HG02610 (cell line): ENCODE results near the gene B4GALT4.

Experiments
- ATAC-seq: cut with Tn5 transposase; IDR thresholded peaks from one replicate; pipeline ENCODE4 v1.9.1; 2021; ENCODE audit warnings: mild to moderate bottlenecking, moderate library complexity; ENCODE audit not compliant: unreplicated experiment

B4GALT4 gene

DNA sequence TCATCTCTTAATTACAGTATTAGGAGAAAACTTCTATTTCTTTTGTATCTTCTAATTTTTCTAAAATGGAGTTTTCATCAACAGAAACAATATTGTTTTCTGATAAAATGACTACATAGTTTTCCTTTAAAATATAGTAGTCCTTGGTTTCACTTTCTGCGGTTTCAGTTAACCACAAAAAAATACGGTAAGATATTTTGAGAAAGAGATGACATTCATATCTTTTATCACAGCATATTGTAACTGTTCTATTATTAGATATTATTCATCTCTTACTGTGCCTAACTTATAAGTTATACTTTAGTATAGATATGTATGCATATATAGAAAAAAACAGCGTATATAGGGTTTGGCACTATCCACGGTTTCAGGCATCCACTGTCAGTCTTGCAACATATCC, 2.3 kb downstream of the B4GALT4 start:
- ATAC-seq, result no peak

DNA sequence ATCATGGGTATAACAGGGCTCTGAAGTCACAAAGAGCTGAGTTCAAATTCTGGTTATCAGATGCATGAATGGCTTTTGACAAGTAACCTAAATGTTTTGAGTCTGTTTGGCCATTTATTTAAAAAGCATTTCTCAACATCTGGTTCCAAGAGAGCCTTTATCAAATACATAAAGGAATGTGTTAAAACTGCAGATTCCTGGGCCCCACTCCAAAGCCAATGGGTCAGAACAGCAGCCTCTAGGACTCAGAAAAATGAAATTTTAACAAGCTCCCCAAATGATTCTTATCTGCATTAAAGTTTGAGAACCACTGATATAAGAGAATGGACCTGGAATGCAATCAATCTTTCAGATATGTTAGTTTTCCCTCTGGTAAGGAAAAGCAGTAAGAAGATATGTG, 3.4 kb downstream of the B4GALT4 start:
- no peak for ATAC-seq

DNA sequence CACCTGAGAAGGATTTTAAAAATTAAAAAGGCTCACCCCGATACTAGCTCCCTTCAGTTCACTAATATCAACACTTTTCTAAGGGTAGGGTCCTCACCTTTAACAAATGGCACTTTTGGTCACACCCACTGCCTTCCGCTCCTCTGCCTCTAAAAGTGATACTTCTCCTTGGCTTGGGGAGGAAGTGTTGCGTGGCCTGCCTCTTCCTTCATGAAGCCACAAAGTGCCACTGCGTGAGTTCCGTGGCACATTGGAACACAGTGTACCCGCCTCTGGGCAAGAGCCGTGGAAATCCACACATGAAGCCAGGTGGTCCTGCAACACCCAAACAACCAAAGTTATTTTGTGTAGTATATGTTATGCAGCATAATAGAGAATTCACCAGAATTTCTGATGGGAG, 3.9 kb downstream of the B4GALT4 start:
- ATAC-seq, result no peak

DNA sequence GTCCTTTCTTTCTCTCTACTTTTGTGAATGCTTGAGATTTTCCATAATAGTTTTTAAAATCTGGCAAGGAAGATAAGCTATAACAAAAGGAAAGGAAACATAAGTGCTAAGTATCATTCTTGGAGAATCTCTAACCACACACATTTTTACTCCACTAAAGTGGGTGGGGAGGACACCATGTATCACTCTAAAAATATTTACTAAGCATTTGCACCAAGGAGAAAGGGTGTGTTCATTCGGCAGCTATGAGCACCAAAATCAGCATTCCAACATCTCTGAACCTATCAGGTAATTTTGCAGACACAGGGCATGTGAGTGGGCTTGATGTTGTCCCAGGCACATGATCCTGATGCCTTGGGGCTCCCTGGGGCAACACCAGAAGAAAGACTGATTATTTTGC, 5.5 kb downstream of the B4GALT4 start:
- ATAC-seq, result no peak

DNA sequence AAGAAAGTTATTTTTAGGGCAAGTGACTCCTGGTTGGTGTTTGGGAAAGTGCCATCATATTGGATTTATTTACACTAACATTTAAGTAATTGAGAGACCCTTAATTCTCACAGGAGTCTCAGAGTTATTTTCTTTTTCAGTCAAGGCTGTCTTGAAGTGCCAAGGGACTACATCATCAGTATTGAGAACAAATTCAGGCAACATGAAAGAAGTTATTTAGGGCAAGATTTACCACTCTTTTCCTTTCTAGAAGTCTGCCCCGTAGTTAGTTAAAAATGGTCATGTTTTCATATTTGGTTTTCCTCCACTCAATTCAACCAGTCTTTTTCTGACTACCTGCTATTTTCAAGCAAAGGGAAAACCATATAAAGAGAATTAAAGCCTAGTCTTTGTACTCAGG, 6.1 kb downstream of the B4GALT4 start:
- ATAC-seq, result no peak

DNA sequence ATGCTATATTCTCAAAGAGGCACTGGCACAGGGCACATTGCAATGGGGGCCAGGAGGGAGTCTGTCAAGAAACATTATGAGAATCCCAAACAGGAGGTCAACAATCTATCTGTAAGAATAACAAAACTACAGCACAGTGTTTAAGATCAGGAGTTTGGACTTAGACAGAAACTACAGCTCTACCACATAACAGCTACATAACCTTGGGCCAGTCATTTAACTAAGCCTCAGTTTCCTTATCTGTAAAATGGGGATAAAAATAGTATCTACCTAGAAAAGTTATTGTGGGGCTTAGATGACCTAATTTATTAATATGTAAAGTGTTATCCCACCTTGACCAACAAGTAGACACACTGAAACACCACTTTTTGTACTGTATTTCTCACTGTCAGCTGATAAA, 9.9 kb downstream of the B4GALT4 start:
- no peak for ATAC-seq

DNA sequence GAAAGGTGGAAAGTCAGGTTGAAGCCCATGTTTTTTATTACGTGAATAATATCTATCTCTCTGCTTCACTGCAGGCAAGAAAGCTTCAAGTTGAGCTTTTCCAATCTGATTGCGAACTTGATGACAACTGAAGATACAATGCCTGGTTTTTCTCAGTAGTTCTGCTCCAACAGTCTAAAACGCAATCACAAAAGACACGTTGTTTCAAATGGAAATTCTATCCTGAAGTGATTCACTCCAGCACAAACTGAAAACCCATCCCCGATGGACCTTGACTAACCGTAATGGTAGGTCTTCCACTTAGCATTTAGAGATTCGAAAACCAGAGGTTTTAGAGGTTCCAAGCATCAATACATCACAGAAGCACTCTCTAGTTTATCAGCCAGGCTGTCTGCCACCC, 10.6 kb downstream of the B4GALT4 start:
- ATAC-seq, result no peak

DNA sequence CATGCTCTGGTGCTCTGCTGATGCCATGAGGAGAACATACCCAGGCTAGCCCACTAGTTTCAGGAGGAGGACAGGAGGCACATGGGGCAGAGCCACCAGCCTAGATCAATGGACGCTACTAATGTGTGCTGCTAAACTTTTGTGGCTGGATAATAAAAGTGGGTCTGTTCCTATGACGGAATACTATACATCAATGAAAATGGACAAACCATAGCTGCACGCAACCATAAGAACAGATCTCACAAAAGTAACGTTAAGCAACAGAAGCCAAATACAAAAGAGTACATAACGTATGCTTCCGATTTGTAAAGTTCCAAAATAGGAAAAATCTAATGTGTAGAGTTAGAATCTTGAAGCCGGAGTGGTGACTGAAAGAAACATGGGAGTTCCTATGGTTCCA, 11.5 kb downstream of the B4GALT4 start:
- no peak for ATAC-seq

DNA sequence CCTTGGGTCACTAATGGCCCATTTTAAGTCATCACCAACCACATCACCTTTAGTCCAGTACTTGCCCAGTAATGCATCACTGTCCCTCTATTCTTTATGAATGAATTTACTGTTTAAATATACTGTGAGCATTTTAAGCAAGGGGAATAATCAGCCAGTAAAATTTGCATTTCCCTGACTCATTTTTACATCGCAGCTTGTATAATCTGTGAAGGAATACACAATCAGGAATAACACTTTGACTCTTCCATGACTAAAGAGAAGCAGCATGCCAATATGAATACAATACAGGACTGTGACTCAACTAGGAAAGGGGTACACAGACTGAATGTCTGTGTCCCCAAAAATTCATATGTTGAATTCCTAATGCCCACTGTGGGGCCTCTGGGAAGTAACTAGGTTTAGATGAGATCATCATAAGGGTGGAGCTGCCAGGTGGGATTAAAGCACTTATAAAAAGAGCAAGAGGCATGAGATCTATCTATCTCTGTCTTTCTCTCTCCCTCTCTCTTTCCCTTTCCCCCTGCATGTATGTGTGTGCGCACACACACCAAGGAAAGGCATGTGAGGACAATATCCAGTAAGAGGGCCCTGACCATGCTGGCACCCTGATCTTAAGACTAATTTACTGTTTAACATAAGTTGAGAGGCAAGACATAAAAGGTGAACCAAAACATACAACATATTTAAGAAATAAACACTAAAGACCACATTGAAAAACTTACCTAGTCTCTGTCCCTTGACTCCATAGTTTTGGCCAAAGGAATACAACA, 12.1 kb downstream of the B4GALT4 start:
- no peak for ATAC-seq

DNA sequence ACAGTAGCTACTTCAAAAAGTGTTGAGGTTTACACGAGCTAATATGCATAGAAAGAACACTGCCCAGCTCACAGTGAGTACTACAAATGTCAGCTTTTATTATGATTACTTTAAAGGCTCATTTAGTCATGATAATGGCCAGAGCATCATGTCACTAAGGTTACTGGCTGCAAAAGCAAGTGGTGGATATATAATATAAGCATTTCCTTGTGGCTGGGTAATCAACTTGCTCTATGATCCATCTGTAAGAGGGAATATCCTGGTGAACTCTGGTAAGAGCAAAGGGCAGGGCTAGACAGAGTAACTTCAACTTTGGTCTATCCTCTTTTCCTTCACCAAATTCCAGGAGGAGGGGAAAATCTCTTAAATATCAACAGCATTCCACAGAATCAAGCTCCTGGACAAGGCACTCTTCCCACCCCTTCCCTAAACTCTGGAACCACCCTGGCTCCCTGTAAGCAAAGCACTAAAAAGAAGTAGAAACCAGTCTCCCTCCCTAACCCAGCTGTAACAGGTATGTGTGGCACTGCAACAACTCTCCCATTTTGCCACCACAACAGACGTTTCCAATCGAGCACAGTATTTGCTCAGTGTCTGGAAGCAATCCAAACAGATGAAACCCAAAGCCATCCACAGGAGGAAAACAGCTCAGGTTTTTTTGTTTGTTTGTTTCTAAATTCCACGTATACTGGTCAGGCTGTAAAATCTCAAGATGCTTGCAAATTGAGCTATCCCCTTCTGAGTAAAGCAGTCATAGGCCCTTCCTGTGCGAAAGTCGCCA, 13.4 kb downstream of the B4GALT4 start:
- no peak for ATAC-seq

DNA sequence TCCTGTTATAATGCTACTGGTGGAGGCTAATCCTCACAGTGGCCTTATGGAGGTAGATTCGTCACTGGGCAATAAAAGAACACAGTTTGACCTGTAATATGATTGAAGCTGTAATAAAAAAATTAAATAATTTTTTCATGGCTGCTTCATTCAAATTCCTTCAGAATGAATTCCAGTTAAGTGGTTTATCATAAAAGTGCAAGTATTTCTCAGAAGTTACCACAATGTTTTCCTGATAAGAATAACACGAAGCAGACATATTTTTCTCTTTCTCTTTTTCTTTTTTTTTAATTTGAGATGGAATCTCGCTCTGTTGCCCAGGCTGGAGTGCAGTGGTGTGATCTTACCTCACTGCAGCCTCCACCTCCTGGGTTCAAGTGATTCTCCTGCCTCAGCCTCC, 15.6 kb downstream of the B4GALT4 start:
- no peak for ATAC-seq

DNA sequence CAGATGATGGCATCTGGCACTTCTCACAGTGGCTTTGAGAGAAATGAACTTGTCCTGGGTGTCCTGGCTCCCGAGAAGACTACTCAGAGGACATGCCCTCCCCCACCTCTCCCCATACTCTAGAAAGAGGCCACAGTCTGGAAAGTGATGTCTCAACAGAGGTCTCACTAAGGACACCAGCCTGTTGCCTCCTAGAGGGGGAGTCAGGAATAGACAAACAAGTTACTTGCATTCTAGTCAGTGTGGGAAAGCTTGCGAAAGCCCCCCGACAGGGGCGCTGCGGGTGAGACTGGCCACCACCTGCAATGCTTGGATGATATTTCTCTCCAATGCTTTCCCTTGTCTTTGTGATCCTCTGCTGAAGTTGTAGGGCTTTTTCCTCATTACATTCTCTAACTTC, 17.2 kb downstream of the B4GALT4 start:
- no peak for ATAC-seq

DNA sequence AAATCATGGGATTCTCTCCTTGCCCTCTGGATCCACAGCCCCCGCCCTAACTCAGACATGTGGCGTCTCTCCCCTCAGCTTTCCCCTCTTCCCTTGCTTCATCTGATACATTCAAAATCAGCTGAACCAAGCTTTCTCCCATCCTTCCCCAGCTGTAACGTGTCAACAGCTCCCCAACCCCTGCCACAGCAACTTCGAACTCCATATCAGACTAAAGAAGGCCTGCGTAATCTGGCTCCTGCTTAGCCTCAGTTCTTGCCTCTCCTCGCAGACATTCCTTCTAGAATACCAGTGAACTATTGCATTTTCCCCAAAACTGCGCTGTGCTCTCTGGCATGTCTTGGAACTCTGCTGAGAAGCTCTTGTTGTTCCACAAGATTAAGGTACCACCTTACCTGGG, 18.3 kb downstream of the B4GALT4 start:
- no peak for ATAC-seq

DNA sequence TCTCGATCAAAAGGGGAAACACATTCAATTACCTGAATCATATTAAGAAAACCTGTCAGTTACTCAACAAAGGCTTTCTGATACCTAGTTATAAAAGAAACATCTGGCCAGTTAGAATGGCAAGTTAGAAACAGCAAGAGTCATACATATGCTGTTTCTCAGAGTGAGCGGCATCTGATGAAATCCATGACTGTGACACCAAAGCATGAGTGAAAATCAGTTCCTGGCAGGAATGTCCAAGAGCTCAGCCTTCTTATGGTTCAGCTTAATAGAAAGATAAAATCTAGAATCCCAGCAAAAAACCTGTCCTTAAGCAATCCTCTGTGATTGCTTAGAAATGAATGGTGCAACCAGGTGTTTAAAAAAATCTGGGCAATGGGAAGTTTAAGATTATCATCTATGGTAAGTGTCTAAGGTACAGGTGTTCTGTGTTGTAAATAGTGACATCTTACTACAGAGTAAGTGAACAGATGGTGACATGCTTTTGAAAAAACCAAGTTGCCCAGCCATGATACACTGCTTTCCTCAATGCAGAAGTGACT, 18.8 kb downstream of the B4GALT4 start:
- ATAC-seq, result no peak

DNA sequence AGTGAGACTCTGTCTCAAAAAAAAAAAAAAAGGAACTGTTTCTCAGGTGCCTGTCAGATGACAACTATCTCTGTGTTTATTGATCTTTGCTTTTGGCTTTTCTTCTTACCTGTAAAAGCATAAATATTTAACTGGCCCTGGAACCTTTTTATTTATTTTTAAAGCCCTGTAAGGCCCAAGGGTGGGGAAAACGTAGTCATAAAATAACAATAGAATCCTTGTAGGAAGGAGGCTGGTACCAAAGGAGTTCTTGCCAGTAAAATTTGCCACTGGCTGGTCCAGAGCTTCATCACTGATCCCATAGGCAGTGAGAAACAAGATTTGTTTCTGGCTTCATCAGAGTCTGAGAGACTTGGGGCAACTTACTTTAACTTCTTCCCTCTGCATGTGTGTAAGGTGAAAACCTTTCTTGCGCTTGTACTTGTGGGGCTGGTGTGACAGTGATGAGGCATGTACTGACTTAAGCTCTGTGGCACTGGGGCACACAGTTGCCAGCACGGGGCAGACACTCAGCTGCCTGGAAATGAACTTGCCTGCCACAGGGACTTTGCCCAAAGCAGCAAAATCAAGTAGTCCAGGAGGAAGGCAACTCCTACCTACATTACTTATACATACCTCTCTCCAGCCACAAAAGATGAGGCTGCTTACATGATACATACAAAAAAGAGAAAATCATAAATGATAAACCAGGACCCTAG, 19.6 kb downstream of the B4GALT4 start:
- ATAC-seq, result no peak

DNA sequence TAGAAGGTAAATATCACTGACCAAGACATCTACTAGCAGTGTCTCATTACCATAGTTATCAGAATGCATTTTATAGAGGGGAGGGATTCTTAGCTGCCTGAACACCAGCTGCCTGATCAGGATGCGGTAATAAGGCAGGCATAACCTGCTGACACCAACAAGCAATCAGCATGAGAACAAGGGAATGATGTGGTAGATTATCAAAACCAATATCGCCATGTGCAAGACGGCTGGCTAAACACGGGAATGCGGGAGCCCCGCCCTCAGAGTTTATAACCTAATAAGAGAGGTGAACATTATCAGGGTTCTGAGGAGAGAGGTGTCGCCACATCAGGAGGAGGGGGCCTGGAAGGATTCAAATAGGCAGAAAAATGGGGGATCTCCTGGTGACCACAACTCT, 20.5 kb downstream of the B4GALT4 start:
- no peak for ATAC-seq

DNA sequence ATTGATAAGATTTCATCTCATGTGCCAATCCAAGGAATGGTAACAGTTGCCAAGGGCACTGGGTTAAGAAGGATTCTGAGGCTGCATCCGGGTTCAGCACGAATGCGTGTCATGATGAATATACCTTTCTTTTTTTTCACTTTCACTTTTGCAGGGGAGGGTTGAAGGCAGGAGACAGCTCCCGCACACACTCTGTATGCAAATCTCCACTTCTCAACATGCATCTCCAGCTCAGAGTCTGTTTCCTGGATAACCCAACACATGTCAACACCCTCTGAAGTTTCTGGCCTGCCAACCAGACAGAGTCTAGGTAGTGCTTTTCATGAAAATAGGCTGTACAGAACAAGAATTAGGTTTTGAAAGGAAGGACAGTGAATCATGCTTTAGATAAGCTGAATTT, 21.6 kb downstream of the B4GALT4 start:
- ATAC-seq, result peak; percentile 98

DNA sequence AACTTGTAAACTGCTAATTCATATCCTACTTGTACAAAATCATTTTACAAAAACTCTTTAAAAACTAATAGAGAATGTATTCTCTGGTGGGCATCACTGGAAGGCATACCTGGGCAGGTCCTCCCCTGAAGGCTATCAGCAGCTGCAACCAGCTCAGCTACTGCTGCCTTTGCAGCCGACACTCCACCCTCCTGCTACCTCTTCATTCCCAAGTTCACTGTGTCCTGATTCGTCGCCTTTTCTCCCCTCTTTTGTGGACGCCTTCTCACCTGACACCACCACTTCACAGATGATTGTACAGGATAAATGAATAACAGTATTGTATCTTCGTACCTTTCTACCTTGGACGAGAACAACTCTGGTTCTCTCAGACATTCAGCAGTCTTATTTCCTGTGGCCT, 28.9 kb downstream of the B4GALT4 start:
- no peak for ATAC-seq

DNA sequence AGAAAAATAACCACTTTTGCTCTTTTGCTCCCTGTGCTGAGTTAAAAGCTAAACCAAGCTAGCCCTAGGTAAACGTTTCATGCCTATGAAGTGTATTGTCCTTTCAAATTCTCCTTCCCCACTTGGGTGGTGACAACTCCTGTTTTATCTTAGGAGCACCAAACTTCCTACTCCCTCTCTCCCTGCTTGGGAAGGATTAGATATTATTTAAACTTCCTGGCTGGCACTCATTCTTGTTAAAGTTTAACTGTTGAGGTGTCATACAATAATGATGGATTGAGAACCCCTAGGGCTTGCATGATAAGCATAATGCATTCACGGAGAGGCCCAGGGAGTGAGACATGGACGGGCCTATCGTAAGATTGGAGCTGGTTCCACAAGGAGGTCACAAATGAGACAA, 29.5 kb downstream of the B4GALT4 start:
- ATAC-seq, result no peak

DNA sequence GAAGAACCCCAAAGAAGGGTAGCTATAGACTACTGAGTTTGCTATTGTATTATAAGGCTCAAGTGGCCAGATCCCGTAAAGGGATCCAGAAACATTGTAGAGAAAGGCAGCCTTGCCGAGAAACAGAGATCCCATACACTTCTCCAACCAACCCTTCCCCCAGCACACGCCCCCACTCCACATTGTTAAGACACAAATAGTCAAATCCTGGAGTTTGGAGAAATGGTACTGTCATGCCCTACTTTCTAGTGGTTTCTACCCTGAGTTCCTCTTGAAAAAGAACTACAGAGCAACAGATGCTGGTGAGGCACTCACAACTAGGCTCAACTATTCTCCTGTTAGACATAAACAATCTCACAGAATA, 33.2 kb downstream of the B4GALT4 start:
- no peak for ATAC-seq

DNA sequence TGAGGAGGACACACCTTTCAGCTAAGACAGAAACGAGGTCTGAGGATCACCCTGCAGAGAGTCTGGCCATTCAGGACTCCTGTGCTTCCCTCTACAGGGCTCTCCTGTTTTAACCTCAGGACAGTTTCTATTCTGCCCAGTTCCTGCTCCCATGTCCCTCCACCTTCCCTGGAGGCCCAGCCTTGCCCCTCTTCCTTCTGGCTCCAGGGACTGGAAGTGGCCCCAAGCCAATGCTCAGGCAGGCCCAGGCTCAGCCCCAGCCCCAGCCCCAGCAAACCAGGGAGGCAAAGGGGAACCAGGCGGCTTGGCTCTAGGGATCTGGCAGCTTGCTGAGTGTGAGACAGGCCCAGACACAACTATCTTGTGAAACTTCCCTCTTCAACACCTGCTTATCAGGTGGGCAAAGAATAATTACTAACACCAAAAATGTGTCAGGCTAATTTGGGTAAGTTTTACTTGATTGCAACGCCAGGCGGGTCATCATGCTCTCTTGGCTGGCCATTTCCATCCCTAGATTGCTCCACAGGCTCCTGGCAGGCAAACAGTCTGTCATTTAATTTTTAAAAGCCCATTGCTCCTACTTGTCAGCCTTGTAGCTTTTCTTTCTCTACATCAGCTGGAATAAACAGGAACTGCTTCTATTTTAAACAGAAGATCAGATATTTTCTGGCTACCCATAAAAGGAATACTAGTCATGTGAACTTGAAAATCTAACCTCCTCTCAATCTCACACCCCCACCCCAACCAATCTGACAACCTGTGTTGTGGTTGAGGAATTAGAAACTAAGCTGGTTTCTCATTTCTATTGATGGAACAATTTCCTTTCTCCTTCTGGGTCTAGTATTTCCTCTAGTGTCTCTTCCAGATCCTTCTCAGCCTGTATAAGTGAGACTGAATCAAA, 33.8 kb downstream of the B4GALT4 start:
- no peak for ATAC-seq
